ENCODE measurements around the gene MTG2. TPM values are rescaled to one million over a fixed set of nuclear protein-coding genes. Genes with fewer than 3 reads are reported as not detected.

MTG2 gene
- polyA plus RNA-seq, 4 donors, result 25.2 to 50.0 (median 31.1) TPM

DNA sequence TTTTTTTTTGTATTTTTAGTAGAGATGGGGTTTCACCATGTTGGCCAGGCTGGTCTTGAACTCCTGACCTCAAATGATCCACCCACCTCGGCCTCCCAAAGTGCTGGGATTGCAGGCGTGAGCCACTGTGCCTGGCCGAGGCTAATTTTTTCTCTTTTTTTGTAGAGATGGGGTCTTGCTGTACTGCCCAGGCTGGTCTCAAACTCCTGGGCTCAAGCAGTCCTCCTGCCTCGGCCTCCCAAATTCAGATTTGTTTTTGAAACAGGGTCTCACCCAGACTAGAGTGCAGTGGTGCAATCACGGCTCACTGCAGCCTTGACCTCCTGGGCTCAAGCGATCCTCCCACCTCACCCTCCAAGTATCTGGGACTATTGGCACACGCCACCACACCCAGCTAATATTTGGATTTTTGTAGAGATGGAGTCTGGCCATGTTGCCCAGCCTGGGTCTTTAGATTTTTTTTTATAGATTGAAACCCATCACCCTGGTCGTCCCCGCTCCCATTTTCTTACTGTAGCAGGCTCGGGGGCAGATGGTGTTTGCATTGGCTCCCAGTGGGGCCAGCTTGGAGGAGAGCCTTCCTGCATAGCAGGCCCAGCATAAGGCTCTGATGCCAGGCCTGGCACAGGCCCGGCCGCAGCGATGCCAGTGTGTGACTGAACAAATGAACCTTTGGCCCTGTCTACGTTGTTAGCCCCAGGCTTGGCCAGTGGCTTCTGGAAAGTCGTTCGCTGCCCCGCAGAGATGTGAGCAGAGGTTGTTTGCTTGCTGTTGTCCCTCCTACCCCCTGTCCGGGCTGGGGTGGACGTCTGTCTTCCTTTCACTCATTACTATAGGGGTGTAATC lies 4.3 kb upstream of the MTG2 start:
- DNase-seq (ENCODE audit: low read depth in 4 of 4, low spot score in 3 of 4), result no peak

GRCh38 chr20:62179162-62179504 lies 3.7 kb upstream of the MTG2 start:
- no peak for DNase-seq (ENCODE audit: low read depth in 4 of 4, low spot score in 3 of 4)

DNA sequence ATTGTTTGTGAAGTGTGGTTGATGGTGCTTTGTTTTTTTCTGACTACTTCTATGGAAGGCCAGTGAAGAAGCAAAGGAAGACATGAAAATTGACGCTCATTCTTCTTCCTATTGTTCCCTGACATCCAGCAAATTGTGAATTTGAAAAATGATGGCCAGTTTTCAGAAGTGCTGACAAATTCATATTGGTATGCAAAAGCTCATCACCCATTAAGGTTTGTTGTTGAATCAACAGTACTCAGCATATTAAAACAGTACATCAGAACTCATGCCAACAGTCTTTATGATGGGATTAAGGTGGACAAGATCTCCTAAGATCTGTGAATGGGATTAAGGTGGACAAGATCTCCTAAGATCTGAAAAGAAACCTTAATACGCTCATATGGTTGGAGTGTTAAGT lies 1.0 kb upstream of the MTG2 start:
- no peak for DNase-seq (ENCODE audit: low read depth in 4 of 4, low spot score in 3 of 4)

DNA sequence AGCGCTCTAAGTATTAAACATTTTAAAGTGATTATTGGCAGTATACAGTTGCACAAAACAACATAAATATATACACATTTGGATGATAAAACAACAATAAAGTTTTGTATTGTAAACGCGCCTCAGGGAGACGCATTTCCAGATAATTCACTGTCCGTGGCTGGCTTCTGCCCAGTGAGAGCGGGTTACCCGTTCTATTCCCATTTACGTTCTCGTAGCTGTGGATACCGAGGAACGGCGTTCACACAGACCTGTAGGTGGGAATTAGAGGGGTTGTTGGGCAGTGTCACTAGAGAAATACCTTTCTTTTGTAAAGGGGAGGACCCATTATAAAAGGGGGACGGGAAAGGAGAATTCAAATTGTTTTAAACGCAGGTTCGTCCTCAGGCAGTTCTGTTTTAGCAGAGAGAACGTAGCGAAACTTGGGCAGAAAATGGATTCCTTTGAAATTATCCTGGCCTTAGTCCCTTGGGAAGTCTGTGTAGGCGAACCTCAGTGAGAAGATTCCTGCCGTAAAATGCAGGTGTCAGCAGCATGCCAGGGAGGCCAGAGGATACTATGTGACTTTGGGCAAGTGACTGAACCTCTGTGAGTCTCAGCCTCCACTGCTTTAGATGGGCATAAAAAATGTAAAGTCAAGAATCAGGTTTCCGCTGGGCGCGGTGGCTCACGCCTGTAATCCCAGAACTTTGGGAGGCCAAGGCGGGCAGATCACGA lies 756 bp downstream of the MTG2 start:
- DNase-seq (ENCODE audit: low read depth in 4 of 4, low spot score in 3 of 4), result no peak

GRCh38 chr20:62186096-62186426 lies 3.2 kb downstream of the MTG2 start:
- no peak for DNase-seq (ENCODE audit: low read depth in 4 of 4, low spot score in 3 of 4)

DNA sequence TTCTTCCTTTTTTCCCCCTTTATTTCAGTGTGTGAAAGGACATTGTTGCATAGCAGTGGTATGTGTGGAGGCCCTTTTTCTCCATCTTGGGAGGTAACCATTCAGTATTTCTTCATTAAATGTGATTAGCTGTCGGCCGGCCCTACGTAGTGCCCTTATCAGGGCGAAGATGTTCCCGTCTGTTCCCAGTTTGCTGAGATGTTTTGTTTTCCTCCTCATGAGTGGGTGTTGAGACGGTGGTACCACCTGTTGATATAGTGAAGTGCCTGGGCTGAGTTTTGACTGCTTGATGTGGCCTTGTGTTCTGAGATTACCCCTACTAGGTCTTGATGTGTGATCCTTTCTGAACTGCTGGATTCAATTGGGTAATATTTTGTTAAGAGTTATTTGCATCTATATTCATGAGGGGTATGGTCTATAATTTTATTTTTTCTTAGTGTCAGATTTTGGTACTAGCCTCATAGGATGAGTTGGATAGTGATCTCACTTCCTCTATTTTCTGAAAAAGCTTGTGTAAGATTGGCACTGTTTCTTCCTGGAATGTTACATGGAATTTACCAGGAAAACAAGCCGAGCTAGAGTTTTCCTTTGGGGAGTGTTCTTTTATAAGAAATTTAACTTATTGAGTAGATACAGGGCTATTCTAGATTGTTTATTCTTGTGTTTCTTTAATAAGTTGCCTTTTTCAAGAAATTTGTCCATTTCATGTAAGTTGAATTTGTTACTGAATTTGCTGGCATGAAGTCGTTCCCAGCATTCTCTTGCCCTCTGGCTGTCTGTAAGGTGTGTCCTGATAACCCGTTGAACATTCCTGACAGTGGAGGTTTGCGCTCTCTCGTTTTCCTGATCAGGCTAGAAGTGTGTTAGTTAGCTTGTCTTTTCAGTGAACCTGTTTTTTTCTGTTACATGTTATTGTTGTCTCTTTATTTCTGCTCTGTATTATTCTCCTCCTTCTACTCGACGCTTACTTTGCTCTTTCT lies 4.3 kb downstream of the MTG2 start:
- DNase-seq (ENCODE audit: low read depth in 4 of 4, low spot score in 3 of 4), result no peak

DNA sequence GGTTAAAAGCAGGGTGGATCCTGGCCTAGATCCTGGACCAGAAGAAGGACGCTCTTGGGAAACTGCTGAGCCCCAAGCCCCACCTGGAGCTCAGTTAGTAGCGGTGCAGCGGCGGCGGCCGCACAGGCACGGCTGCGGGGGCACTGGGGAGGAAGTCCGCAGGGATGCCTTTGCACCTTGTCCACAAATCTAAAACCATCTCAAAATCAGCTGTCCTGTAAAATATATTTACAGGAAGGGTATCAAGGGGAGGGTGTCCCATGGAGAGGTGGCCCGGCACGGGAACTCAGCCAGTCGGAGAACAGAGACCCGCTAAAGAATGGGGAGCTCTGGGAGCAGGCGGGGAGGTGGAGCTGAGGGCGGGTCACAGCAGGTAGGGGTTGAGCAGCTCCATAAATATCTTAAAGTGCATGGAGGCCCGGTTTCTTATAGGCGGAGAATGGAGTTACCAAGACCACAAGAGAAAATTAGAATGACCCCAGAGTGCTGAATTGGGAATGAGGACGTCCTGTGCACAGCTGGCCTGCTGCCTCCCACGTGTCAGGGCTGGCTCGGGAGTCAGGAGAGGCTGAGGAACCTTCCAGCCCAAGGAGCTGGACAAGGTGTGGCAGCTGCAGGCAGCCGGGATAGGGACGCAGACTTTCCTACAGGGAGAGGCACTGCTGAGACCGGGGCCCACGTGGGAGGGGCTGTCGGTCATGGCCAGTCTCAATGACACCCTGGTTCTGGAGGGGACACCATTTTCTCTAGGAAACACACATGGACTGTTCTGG lies 8.0 kb downstream of the MTG2 start:
- DNase-seq (ENCODE audit: low read depth in 4 of 4, low spot score in 3 of 4), result no peak

GRCh38 chr20:62191781-62192559 lies 9.1 kb downstream of the MTG2 start:
- no peak for DNase-seq (ENCODE audit: low read depth in 4 of 4, low spot score in 3 of 4)

DNA sequence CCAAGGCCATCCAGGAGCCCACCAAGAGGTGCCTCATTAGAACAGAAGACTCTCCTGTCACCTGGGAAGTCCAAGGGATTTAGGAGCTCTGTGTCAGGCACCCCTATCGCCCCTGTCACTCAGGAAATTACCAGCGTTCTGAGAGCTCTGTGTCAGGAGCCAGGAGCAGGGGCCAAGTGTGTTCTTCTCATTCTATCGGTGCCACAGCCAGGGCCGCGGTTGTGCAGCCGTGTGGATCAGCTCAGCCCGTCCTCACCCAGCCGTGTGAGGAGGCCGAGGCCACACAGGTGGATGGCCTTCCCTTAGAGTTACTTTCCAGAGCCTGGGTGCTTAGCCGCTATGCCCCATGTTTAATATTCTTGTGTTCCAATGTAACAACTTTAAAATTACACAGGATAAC lies 9.8 kb downstream of the MTG2 start:
- no peak for DNase-seq (ENCODE audit: low read depth in 4 of 4, low spot score in 3 of 4)

DNA sequence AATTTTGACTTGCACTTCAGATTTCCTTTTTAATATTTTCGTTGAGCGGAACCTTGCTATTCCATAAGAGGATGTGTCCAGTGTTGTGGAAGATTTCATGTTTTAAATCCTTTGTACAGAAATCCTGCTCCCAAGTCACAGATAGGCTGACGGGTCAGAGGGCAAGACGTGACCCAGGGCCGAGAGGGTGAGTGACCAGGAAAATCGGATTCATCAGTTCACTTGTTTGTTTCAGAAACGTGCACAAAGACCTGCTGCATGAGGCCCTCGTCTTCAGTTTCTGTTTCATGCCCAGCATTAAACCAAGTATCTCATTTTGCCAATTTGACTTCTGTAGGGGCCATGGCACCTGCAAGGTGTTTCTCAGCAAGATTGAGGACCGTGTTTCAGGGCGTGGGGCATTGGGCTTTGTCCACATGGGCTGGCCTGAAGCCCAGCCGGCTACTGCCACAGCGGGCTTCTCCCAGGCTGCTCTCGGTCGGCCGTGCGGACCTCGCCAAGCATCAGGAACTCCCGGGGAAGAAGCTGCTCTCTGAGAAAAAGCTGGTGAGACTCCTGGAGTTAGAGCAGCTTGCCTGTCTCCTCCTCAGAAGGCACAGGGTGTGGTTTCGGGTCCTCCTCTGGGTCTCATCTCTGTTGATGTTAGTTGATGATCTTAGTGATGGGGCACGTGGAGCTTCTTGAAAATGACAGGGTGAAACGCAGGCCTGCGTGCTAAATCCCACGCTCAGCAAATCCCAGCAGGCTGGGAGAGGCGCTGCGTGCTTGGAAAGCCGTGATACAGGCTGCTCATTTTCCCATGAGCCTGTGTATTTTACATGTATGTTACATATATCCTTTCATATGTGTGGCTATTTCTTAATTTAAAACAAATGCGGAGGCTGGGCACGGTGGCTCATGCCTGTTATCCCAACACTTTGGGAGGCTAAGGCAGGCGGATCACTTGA lies 10.5 kb downstream of the MTG2 start:
- no peak for DNase-seq (ENCODE audit: low read depth in 4 of 4, low spot score in 3 of 4)

DNA sequence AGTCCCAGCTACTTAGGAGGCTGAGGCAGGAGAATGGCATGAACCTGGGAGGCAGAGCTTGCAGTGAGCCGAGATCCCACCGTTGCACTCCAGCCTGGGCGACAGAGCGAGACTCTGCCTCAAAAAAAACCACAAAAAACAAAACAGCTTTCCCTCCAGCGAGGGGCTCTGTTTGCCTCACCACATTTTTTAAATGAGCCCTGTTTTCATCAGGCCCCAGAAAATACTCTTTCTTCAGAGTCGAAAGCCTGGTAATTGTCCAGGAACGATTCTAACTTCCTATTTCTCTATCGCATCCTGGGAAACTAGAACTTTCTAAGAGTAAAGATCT lies 12.2 kb downstream of the MTG2 start:
- no peak for DNase-seq (ENCODE audit: low read depth in 4 of 4, low spot score in 3 of 4)

DNA sequence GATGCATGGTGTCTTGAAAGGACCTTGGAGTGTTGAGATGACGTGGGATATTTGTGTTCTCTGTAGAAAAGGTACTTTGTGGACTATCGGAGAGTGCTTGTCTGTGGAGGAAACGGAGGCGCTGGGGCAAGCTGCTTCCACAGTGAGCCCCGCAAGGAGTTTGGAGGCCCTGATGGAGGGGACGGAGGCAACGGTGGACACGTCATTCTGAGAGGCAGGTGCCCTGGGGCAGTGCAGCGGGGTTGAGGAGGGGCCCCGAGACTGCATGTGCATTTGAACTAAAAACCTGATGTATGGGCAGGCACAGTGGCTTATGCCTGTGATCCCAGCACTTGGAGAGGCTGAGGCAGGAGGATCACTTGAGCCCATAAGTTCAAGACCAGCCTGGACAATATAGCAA lies 12.9 kb downstream of the MTG2 start:
- DNase-seq (ENCODE audit: low read depth in 4 of 4, low spot score in 3 of 4), result no peak

DNA sequence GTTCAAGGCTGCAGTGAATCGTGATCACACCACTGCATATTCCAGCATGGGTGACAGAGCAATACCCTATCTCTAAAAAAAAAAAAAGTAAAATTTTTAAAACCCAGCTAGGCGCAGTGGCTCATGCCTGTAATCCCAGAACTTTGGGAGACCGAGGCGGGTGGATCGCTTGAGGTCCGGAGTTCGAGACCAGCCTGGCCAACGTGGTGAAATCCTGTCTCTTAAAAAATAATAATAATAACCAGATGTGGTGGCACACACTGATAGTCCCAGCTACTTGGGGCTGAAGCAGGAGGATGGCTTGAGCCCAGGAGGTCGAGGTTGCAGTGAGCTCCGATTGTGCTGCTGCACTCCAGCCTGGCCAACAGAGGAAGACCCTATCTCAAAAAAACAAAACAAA lies 13.5 kb downstream of the MTG2 start:
- DNase-seq (ENCODE audit: low read depth in 4 of 4, low spot score in 3 of 4), result no peak

- DNase-seq (ENCODE audit: low read depth in 4 of 4, low spot score in 3 of 4), result no peak
Observed at GRCh38 chr20:62197311-62197710, 14.5 kb downstream of the MTG2 start.

GRCh38 chr20:62197801-62198200 lies 15.0 kb downstream of the MTG2 start:
- DNase-seq (ENCODE audit: low read depth in 4 of 4, low spot score in 3 of 4), result no peak

DNA sequence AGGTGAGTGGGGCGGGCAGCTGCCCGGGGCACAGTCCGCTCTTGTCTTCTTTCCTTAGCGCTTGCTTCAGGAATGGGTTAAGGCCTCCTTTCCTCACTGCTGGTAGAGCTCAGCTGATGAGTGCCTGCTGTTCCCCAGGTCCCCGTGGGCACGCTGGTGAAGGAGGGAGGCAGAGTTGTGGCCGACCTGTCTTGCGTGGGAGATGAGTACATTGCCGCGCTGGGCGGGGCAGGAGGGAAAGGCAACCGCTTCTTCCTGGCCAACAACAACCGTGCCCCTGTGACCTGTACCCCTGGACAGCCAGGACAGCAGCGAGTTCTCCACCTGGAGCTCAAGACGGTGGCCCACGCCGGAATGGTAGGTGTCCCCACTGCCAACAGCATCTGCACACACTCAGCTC lies 15.7 kb downstream of the MTG2 start:
- no peak for DNase-seq (ENCODE audit: low read depth in 4 of 4, low spot score in 3 of 4)

DNA sequence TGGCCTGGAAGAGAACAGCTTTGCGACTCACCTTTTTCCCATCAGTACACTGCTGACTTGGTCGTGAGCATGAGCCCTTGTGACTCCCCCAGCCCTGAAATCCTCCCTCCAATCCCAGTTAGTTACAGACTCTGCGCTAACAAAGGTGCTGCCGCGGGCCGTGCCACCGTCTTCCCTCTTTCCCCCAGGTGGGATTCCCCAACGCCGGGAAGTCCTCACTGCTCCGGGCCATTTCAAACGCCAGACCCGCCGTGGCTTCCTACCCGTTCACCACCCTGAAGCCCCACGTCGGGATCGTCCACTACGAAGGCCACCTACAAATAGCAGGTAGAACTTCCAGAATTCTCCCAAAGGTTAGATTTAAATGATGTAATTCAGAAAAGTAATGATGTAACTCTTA lies 16.1 kb downstream of the MTG2 start:
- no peak for DNase-seq (ENCODE audit: low read depth in 4 of 4, low spot score in 3 of 4)

DNA sequence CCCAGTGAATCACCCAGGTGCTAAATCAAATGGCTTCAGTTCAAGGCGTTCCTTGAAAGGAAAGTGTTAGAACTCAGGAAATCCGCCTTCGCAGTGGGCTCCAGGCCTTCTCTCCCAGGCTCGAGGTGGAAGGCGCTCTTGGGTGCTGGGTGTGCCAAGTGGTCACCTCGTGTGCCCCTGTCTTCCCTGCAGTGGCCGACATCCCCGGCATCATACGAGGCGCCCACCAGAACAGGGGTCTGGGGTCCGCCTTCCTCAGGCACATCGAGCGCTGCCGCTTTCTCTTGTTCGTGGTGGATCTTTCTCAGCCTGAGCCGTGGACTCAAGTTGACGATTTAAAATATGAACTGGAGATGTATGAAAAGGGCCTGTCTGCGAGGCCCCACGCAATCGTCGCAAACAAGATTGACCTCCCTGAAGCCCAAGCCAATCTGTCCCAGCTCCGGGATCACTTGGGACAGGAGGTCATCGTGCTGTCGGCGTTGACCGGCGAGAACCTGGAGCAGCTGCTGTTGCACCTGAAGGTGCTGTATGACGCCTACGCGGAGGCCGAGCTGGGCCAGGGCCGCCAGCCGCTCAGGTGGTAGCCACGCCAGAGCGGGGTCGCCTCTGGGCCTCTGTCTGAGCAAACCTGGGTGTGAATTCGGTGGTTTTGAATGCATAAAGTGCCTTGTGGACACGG lies 17.8 kb downstream of the MTG2 start:
- DNase-seq (ENCODE audit: low read depth in 4 of 4, low spot score in 3 of 4), result no peak

Data from left renal pelvis (tissue), 4 donors.